PC-3 (cell line): Measurements from ENCODE around the gene DNAJA1.

Experiments used
- EZH2 ChIP-seq: fragments of 300-600 bp; sonication (generic); IDR thresholded peaks from one replicate; pipeline ENCODE4 v1.6.1; 2017; ENCODE audit warnings: antibody characterized with exemption, mild to moderate bottlenecking, low read length; ENCODE audit not compliant: unreplicated experiment
- EZH2phosphoT487 ChIP-seq: fragments of 300-600 bp; sonication (generic); IDR thresholded peaks from 2 replicates; pipeline ENCODE4 v1.6.1; 2018; ENCODE audit warnings: mild to moderate bottlenecking, antibody characterized with exemption, low read length, borderline replicate concordance
- TF ChIP-seq, protein P1 (sequence below): fragments of 300-600 bp; sonication (generic); conservative IDR thresholded peaks from 2 replicates; pipeline ENCODE4 v1.5.1; 2017; ENCODE audit warnings: antibody characterized with exemption, low read depth, mild to moderate bottlenecking, low read length

DNA sequence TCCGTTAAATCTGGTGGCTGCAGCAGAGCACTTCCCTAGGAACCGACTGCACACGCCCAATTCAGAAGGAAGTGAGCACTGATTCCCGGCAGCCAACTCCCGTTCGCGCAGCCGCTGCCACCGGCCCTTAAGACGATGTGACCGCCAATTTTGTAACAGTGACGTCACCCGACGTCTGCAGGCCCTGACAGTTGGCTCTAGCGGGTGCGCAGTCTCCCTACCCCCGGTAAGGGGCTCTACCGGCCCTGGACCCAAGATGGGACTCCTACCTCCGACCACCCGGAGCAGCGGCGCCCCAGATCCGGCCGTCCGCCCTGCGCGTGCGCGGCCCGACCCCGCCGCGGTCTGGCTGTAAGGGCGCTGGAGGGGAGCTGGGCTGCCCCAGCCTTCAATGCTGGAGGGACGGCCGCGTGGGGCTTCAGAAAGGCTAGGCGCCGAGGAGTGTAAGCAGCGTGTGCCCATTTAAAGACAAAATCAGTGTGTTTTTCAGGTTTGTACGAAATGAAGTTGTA, 19.1 kb downstream of the DNAJA1 start:
- TF ChIP-seq, protein P1, sequence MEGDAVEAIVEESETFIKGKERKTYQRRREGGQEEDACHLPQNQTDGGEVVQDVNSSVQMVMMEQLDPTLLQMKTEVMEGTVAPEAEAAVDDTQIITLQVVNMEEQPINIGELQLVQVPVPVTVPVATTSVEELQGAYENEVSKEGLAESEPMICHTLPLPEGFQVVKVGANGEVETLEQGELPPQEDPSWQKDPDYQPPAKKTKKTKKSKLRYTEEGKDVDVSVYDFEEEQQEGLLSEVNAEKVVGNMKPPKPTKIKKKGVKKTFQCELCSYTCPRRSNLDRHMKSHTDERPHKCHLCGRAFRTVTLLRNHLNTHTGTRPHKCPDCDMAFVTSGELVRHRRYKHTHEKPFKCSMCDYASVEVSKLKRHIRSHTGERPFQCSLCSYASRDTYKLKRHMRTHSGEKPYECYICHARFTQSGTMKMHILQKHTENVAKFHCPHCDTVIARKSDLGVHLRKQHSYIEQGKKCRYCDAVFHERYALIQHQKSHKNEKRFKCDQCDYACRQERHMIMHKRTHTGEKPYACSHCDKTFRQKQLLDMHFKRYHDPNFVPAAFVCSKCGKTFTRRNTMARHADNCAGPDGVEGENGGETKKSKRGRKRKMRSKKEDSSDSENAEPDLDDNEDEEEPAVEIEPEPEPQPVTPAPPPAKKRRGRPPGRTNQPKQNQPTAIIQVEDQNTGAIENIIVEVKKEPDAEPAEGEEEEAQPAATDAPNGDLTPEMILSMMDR, result no peak
- TF ChIP-seq EZH2 (no peak), EZH2phosphoT487 (no peak)
